Hepatocyte (in vitro differentiated cells): Measurements from ENCODE around the gene MFRP.

ENCODE experiments used
- CTCF ChIP-seq: fragments of 200-600 bp; sonication (generic); IDR thresholded peaks from 2 replicates; pipeline ENCODE4 v1.5.1; 2016; ENCODE audit warnings: antibody characterized with exemption, mild to moderate bottlenecking; ENCODE audit not compliant: poor library complexity
- EZH2 ChIP-seq: fragments of 200-600 bp; sonication (generic); IDR thresholded peaks from 2 replicates; pipeline ENCODE4 v1.6.1; 2016; ENCODE audit warnings: antibody characterized with exemption, mild to moderate bottlenecking, borderline replicate concordance
- EZH2phosphoT487 ChIP-seq: fragments of 200-600 bp; sonication (generic); IDR thresholded peaks from one replicate; pipeline ENCODE4 v1.6.1; 2018; ENCODE audit warnings: antibody characterized with exemption, mild to moderate bottlenecking, low read depth, moderate library complexity; ENCODE audit not compliant: unreplicated experiment, severe bottlenecking

GRCh38 chr11:119391275-119391674 lies 44.8 kb upstream of the MFRP start:
- TF ChIP-seq CTCF: no peak
- TF ChIP-seq EZH2phosphoT487: no peak
- no peak for TF ChIP-seq EZH2
